CD4-positive, alpha-beta T cell treated with Interferon alpha-2 for 1 hour (primary cell): ENCODE results near the gene CDHR3.

Experiments used
- DNase-seq, 2 donors: peaks; one replicate each; pipeline ENCODE4 v3.0.0-alpha.2; 2020 to 2022

Gene CDHR3

DNA sequence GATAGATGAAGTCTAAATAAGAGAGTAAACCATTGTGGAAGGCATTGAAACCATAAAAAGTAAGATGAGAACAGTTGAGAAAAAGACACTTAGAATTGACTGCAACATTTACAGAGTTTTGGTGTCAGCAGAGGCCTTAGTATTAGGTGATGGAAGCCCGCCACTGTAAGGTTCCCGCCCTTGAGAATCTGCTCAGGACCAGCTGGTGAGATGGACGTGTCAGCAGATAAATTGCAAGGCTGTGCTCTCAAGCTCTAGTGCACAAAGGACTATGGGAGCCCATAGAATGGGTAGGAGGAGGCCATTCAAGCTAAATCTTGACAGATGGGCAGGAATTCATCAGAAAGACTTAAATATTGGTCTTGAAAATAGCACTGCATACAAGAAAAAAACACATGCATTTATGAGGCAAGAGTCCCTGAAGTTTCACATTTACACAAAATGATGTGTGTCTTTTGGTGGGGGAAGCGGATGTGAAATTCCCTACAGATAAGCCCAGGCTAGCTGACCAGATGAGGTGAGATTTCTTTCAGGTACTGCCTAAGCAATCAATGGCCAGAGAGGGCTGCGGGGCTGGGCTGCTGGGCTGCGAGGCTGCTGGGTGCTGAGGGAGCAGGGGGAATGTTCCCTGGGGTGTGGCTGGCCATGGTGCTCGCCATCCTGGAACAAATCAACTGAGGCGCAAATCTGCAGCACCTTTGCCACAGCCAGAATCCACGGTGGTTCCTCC is 106.6 kb downstream of the CDHR3 start:
- no peak for DNase-seq

- DNase-seq, result no peak
These were observed 107.1 kb downstream of the CDHR3 start for GRCh38 chr7:106070201-106070551.

DNA sequence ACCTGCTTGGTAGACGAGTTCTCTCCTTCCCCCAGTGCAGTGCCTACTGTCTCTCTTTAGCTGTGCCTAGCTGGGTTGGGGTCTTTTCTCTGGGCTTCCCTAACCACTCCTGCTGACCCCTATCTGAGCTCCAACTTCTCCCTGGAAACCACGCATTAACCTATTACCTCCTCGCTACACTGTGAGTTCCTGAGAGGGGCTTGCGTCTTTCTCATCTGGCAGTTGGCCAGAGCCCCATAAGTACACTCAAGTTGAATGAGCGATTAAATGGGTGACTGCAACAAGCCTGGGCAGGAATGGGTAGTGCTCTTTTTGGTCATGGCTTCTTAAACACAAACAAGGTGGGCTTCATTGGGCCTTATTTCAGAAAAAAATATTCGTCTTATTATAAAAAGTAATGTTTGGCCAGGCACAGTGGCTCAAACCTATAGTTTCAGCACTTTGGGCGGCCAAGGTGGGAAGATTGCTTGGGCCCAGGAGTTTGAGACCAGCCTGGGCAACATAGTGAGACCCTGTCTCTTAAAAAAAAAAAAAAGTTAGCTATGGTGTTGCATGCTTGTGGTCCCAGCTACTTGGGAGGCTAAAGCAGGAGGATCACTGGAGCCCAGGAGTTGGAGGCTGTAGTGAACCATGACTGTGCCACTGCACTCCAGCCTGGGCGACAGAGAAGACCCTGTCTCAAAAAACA is 107.6 kb downstream of the CDHR3 start:
- DNase-seq, result no peak

GRCh38 chr7:106071356-106071998 is 108.4 kb downstream of the CDHR3 start:
- DNase-seq, result peak; percentile 42 to 63

- DNase-seq, result peak in 1 of 2 donors; percentile 11
These were observed 109.1 kb downstream of the CDHR3 start for GRCh38 chr7:106071999-106072714.

- DNase-seq, result no peak
These were observed 109.6 kb downstream of the CDHR3 start for GRCh38 chr7:106072715-106073091.

- no peak for DNase-seq
These were observed 110.6 kb downstream of the CDHR3 start for GRCh38 chr7:106073701-106074100.

- no peak for DNase-seq
These were observed 111.2 kb downstream of the CDHR3 start for GRCh38 chr7:106074257-106074656.

DNA sequence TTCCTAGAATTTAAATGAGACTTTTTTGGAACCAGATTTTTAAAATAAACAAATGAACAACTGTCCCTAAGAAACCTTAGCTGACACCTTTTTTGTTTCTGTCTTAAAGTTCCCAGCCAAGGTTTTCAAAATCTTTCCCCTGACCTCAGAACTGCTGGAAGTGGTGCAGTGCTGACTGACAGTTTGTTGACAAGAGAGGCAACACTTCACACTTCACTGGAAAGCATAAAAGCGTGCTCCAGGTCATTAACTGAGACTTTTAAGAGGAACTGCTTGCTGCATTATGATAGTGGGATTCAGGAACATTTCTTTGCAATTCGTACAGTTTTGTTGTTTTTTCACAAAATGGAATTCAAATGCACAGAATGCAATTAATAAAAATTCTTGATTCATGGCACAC is 112.9 kb downstream of the CDHR3 start:
- DNase-seq, result no peak

GRCh38 chr7:106076537-106076936 is 113.5 kb downstream of the CDHR3 start:
- DNase-seq, result no peak

- DNase-seq, result no peak
These were observed 117.4 kb downstream of the CDHR3 start for GRCh38 chr7:106080300-106080987.

DNA sequence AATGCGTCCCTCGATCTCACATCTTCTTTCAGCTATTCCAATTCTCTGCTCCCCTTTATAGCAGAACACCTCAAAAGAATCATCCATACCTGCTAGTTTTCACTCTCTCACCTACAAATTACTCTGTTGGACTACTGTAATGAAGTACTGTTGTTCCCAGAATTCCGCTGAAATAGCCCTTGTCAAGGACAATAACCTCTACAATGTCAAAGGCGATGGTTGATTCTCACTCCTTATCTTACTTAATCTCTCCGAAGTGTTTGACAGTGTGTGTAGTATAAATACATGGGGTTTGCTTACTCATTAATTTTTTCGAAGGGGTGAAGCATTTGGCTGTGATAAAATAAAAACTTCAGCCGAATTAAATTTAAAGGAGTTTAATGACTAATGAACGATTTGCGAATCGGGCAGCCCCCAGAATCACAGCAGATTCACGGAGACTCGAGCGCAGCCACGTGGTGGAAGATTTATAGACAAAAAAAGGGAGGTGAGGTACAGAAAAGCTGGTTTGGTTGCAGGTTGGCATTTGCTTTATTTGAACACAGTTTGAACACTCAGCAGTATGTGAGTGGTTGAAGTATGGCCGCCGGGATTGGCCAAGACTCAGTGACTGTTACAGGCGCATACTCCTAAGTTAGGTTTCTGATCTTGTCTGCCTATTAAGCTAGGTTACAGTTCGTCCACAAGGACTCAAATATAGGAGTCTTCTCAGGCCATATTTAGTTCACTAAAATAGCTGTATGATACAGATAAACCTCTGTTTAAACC is 119.2 kb downstream of the CDHR3 start:
- no peak for DNase-seq
